BLaER1 (cell line): ENCODE measurements around the gene PROSER2.
"Not testable (repeated sequence)": the region's sequence is repeated elsewhere in the genome, so short reads cannot be mapped to it uniquely, and the experiment has no call there.

Experiments used
- H3K27ac ChIP-seq: shearing (Covaris generic); formaldehyde crosslinking; 2 replicates; pipeline ENCODE4 v1.8.1; 2022
- H3K27me3 ChIP-seq: shearing (Covaris generic); formaldehyde crosslinking; 2 replicates; pipeline ENCODE4 v1.8.1; 2022
- H3K36me3 ChIP-seq: shearing (Covaris generic); formaldehyde crosslinking; 2 replicates; pipeline ENCODE4 v1.8.1; 2022
- H3K4me1 ChIP-seq: shearing (Covaris generic); formaldehyde crosslinking; 2 replicates; pipeline ENCODE4 v1.8.1; 2022
- H3K4me2 ChIP-seq: shearing (Covaris generic); formaldehyde crosslinking; 2 replicates; pipeline ENCODE4 v1.8.1; 2022
- H3K4me3 ChIP-seq: shearing (Covaris generic); formaldehyde crosslinking; 2 replicates; pipeline ENCODE4 v1.8.1; 2022
- H3K9ac ChIP-seq: shearing (Covaris generic); formaldehyde crosslinking; 2 replicates; pipeline ENCODE4 v1.8.1; 2022
- H3K9me3 ChIP-seq: shearing (Covaris generic); formaldehyde crosslinking; 2 replicates; pipeline ENCODE4 v1.8.1; 2022
- H4K20me1 ChIP-seq: shearing (Covaris generic); formaldehyde crosslinking; 2 replicates; pipeline ENCODE4 v1.8.1; 2022
- Cebpa-rat ChIP-seq: shearing (Covaris generic); IDR thresholded peaks from 2 replicates; pipeline ENCODE4 v1.8.1; 2022

Gene PROSER2

DNA sequence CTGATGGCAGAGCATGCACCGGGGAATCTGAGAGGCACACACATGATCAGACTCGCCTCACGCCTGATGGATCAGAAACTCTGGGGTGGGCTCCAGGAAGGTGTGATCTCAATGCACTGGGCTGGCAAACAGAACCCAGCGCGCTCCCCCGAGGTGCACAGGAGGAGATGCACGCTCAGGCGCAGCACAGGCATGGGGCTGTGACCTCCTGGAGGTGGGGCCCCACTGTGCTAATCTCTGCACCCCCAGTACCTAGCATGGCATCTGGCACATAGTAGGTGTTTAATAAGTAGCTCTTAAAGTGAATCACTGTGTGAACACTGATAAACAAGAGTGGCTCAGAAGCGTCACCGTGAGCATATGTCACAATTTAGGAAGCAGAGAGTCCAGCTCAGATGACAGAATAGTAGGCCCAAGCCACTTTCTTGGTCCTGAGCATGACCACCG, 57.9 kb downstream of the PROSER2 start:
- peaks cover 67% of the 10 kb centered on the region for H3K4me1 ChIP-seq
- no peak overlapping the region for H3K9ac ChIP-seq
- no peaks in the 10 kb centered on the region for H3K27me3 ChIP-seq
- no peaks in the 10 kb centered on the region for H4K20me1 ChIP-seq
- H3K27ac ChIP-seq: no peak overlapping the region
- no peaks in the 10 kb centered on the region for H3K36me3 ChIP-seq
- TF ChIP-seq Cebpa-rat: no peak
- H3K9me3 ChIP-seq: no peaks in the 10 kb centered on the region
- H3K4me2 ChIP-seq: no peak overlapping the region
- H3K4me3 ChIP-seq: no peak overlapping the region

DNA sequence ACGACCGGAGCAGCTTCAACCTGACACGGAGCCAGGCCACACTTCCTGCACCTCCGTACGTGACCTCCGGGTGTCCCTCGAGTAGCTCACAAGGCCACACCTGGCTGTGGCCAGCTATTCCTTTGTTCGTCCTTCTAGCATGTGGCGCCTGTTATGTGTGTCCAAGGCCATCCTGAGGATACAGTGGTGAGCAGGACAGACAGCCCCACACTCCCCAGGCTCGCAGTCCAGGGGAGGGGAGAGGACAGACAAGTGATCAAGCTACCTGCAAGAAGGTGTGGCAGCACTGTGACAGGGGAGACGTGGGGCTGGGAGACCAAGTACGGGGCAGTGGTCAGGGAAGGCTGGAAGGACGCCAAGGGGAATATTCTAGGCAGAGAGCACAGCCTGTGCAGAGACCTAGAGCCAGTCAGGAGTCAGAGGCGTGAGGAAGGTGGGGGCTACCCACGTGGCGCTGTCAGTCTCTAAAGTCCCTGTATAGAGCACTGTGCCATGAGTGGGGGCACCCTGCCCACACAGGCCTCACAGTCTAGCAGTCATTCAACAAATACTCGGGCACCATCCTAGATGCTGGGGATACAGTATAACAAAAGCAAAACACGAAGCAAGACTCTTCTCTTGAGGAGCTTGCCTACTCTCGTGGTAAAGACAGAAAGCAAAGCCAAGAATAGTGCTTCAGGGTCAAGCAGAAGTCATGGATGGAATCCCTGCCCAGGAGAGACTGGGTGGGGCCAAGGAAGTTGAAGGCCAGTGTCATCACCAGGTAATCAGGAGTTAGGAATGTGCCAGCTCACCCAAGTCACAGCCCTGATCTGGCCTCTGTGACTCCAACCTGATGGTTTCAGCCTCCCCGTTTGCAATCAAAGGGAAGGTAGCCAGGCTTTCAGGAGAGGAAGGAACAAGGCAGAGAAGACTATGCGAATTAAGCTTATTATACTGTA, 58.6 kb downstream of the PROSER2 start:
- Histone ChIP-seq H3K27ac (no peak overlapping the region), H3K9ac (no peak overlapping the region), H3K4me2 (peak overlapping the region; percentile 53), H3K4me3 (no peak overlapping the region), H3K4me1 (peaks cover 67% of the 10 kb centered on the region), H3K9me3 (no peaks in the 10 kb centered on the region), H4K20me1 (no peaks in the 10 kb centered on the region), H3K27me3 (no peaks in the 10 kb centered on the region), H3K36me3 (no peaks in the 10 kb centered on the region)
- TF ChIP-seq Cebpa-rat: no peak

DNA sequence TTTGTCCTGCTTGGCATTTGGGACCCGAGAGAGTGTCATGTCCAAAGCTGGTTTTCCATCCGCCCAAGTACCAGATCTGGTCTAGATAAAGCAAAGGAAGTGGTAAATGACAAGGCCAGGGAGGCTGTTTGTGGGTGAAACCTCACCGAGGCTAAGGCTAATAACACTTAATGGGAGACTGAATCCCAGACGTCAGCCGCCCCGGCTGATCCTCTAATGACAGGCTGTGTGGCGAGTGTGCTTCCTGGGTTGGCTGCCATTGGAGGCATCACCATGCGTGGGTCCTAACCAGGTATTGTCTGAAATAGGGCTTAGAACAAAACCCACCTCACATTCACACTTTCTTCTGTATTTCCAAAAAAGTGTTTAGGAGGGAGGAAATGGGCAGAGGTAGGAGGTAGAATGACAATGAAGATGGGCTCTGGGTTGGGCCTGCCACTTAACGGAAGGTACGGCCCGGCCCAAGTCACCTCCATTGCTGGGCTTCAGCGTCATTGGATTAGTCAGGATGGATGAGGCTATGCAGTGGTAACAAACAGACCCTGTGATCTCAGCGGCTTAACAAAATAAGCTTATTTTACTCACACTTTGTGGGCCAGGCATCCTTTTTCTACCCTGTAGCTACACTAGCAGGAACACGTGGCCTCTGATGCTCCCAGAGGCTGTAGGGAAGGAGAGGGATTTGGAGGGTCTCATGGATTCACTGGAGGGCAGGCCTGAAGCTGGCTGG, 59.7 kb downstream of the PROSER2 start:
- Histone ChIP-seq H3K4me3 (no peak overlapping the region), H3K27ac (no peak overlapping the region), H3K4me1 (peaks cover 67% of the 10 kb centered on the region), H3K4me2 (peak overlapping the region; percentile 53), H3K9me3 (no peaks in the 10 kb centered on the region), H3K9ac (no peak overlapping the region), H3K27me3 (no peaks in the 10 kb centered on the region), H4K20me1 (no peaks in the 10 kb centered on the region), H3K36me3 (no peaks in the 10 kb centered on the region)
- TF ChIP-seq Cebpa-rat: no peak

DNA sequence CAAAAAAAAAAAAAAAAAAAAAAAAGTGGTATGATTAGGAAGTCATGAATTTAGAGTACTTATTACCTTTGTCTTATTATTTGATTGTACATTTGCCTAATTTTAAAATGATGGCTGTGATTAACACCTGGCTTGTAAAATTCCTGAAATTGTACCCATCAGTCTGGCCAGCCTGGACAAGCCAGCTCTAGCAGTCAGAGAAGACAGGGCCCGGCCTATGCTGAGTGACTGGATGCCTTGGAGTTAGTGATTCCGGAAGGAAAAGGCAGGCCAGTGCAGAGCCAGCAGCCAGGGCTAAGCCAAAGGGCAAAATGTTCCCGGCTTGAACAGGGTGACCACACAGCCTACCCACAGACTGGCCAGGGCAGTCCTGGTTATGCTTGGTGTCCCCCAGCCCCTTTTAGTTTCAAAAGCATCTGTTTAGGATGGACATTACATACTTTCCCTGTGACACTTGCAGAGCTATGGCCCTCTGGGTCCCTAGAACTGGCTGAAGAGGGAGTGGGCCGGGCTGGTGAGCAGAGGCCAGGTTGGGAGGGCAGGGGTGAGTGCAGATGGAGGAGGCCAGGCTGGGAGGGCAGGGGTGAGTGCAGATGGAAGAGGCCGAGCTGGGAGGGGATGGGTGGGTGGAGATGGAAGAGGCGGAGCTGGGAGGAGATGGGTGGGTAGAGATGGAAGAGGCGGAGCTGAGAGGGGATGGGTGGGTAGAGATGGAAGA, 61.7 kb downstream of the PROSER2 start:
- Histone ChIP-seq H3K9ac (no peak overlapping the region), H3K4me3 (no peak overlapping the region), H3K9me3 (no peaks in the 10 kb centered on the region), H3K27ac (no peak overlapping the region), H3K4me1 (peaks cover 55% of the 10 kb centered on the region), H3K27me3 (no peaks in the 10 kb centered on the region), H4K20me1 (no peaks in the 10 kb centered on the region), H3K36me3 (no peaks in the 10 kb centered on the region), H3K4me2 (no peak overlapping the region)
- TF ChIP-seq Cebpa-rat: no peak

DNA sequence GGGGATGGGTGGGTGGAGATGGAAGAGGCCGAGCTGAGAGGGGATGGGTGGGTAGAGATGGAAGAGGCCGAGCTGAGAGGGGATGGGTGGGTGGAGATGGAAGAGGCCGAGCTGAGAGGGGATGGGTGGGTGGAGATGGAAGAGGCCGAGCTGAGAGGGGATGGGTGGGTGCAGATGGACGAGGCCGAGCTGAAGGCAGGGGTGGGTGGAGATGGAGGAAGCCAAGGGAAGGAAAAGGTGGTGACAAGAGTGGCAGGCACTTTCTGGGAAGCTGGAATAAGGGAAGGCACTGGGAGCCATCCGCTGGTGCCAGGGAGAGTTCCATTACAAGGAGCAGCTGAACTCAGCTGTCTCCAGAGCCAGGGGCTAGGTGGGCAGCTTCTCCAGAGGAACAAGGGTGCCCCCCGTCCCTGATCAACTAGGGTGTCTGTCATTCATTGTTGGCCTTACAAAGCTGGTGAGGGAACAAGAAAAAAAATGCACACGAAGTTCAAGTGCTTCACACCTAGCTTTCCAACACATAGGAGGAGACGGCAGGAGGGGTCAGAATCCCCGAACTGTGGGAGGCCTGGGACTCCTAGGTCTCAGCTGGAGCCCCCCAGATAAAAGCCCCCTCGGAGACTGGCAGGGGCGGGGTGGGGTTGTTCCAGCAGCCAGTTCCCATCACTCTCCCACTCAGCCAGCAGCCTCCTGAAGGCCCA, 62.4 kb downstream of the PROSER2 start:
- Histone ChIP-seq H3K9ac (peak overlapping the region; percentile 49; the same call in 1 of the 2 replicates), H3K36me3 (no peaks in the 10 kb centered on the region), H3K4me2 (peak overlapping the region; percentile 75), H3K4me1 (peaks cover 51% of the 10 kb centered on the region), H3K27ac (peak overlapping the region; percentile 38; the same call in 1 of the 2 replicates), H4K20me1 (no peaks in the 10 kb centered on the region), H3K4me3 (no peak overlapping the region), H3K27me3 (no peaks in the 10 kb centered on the region), H3K9me3 (no peaks in the 10 kb centered on the region)
- no peak for TF ChIP-seq Cebpa-rat

DNA sequence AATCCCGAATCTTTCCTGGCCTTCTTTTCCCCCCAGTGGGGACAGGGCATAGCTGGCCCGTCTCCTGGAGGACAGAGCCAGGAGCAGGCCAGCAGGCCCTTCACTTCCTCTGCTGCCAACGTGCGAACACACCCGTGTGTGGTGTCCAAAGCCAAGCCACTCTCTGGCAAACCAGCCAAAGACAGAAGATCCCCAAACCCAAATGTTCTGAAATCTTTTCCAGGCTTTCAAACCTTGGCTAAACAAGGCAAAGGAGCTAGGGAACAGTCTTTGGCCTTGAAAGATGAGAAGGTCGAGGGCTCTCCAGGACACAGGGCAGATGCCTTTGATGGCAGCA, 63.0 kb downstream of the PROSER2 start:
- no peaks in the 10 kb centered on the region for H3K27me3 ChIP-seq
- H3K4me2 ChIP-seq: peak overlapping the region; percentile 75

DNA sequence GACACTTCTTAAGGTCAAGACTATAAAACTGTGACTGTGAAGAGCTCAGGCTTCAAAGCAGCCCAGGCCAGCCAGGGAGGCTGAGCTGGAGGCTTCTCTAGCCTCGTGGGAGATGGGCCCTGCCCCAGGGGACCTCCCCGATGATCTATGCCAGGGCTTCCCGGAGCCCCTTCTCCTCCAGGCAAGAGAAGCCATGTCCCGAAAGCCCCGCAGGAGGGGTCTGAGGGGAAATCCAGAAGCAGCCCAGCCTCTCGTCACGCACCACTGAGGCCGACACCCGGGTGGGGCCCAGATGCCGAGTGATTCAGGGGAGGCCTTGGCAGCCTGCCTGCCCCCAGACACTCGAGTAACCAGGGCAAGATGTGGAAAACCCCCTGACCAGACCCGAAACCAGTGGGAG, 63.7 kb downstream of the PROSER2 start:
- Histone ChIP-seq H3K4me2 (peak overlapping the region; percentile 75), H4K20me1 (no peaks in the 10 kb centered on the region), H3K4me1 (peaks cover 50% of the 10 kb centered on the region), H3K27me3 (no peaks in the 10 kb centered on the region), H3K36me3 (no peaks in the 10 kb centered on the region), H3K9ac (peak overlapping the region; percentile 49; the same call in 1 of the 2 replicates), H3K27ac (peak overlapping the region; percentile 38), H3K9me3 (no peaks in the 10 kb centered on the region), H3K4me3 (no peak overlapping the region)
- TF ChIP-seq Cebpa-rat: no peak

More for the DNA sequence above, 63.0 kb downstream of the PROSER2 start:
- H3K9ac ChIP-seq: peak overlapping the region; percentile 49; the same call in 1 of the 2 replicates
- H3K27ac ChIP-seq: peak overlapping the region; percentile 38; the same call in 1 of the 2 replicates
- H3K36me3 ChIP-seq: no peaks in the 10 kb centered on the region
- H3K9me3 ChIP-seq: no peaks in the 10 kb centered on the region
- H3K4me1 ChIP-seq: peaks cover 51% of the 10 kb centered on the region
- no peaks in the 10 kb centered on the region for H4K20me1 ChIP-seq
- no peak overlapping the region for H3K4me3 ChIP-seq
- TF ChIP-seq Cebpa-rat: no peak

DNA sequence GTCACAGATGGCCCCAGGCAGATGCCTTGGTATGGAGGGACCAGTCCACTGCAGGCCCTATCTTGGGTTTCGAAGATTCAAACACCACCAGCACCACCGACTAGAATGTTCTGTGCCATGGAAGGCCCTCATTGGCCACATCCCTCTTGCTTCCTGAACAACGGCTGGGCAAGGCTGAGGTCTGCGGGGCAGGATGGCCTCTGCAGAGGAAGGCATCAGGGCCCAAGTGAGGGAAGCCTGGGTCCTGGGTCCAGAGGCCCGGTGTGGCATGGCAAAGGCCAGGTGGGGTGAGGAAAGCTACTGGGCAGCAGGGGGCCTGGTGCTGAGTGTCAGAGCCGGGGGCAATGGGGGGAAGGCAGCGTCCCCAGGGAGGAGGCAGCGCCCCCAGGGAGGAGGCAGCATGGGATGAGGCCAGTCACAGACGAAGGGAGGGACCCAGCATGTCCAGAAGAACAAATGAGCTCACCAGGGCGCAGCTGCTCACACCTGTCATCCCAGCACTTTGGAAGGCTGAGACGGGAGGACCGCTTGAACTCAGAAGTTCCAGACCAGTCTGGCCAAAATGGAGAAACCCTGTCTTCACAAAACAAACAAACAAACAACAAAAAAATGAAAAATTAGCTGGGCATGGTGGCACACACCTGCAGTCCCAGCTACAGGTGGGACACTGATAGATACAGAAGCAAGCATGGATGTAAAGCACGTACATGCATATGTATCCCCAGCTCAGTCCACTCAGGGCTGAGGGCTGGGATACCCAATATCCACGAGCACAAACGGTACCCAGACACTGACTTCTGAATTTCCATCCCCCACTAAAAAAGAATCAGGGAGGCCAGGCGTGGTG, 64.4 kb downstream of the PROSER2 start:
- Histone ChIP-seq H3K4me2 (peak overlapping the region; percentile 75), H3K27me3 (no peaks in the 10 kb centered on the region), H4K20me1 (no peaks in the 10 kb centered on the region), H3K4me1 (peaks cover 42% of the 10 kb centered on the region), H3K27ac (peak overlapping the region; percentile 38), H3K36me3 (no peaks in the 10 kb centered on the region), H3K4me3 (no peak overlapping the region), H3K9me3 (no peaks in the 10 kb centered on the region), H3K9ac (peak overlapping the region; percentile 49; the same call in 1 of the 2 replicates)
- no peak for TF ChIP-seq Cebpa-rat

DNA sequence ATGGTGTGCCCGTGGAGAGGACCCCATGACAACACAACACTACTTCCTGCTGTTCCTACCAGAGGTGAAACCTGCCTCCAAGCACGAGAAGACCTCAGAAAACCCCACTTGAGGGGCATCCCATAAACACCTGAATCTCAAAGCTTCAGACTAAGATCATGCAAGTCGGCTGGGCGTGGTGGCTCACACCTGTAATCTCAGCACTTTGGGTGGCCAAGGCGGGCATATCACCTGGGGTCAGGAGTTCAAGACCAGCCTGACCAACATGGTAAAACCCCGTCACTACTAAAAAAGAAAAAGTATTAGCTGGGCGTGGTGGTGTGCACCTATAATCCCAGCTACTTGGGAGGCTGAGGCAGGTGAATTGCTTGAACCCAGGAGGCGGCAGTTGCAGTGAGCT, 66.1 kb downstream of the PROSER2 start:
- H3K9me3 ChIP-seq, H3K4me2 ChIP-seq, H3K9ac ChIP-seq, H3K4me3 ChIP-seq, H3K36me3 ChIP-seq, H3K27ac ChIP-seq, H4K20me1 ChIP-seq, H3K27me3 ChIP-seq: not testable (repeated sequence)
- peaks cover 31% of the 10 kb centered on the region for H3K4me1 ChIP-seq
